Measurements from ENCODE around the gene AP1G2. TPM values are rescaled to one million over a fixed set of nuclear protein-coding genes. Genes with fewer than 3 reads are reported as not detected.
"Not testable (repeated sequence)": the region's sequence is repeated elsewhere in the genome, so short reads cannot be mapped to it uniquely, and the experiment has no call there.

AP1G2 gene
- total RNA-seq, 1 donor from 2014 or later = 271 TPM

GRCh38 chr14:23589606-23590005 lies 22.0 kb upstream of the AP1G2 start:
- Mint-ChIP-seq H3K4me3 (no peak overlapping the region), H3K27ac (no peak overlapping the region), H3K27me3 (ENCODE audit: low read depth) (peaks cover 20% of the 10 kb centered on the region), H3K36me3 (no peaks in the 10 kb centered on the region), H3K4me1 (peaks cover 14% of the 10 kb centered on the region), H3K9me3 (peaks cover 7% of the 10 kb centered on the region)
- no peak for DNase-seq (ENCODE audit: low spot score in 2 of 2, unreplicated experiment in 2 of 2)
- TF ChIP-seq, protein P1, sequence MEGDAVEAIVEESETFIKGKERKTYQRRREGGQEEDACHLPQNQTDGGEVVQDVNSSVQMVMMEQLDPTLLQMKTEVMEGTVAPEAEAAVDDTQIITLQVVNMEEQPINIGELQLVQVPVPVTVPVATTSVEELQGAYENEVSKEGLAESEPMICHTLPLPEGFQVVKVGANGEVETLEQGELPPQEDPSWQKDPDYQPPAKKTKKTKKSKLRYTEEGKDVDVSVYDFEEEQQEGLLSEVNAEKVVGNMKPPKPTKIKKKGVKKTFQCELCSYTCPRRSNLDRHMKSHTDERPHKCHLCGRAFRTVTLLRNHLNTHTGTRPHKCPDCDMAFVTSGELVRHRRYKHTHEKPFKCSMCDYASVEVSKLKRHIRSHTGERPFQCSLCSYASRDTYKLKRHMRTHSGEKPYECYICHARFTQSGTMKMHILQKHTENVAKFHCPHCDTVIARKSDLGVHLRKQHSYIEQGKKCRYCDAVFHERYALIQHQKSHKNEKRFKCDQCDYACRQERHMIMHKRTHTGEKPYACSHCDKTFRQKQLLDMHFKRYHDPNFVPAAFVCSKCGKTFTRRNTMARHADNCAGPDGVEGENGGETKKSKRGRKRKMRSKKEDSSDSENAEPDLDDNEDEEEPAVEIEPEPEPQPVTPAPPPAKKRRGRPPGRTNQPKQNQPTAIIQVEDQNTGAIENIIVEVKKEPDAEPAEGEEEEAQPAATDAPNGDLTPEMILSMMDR (IDR thresholded peaks at IDR 0.05; ENCODE audit: unreplicated experiment) = no peak

GRCh38 chr14:23588884-23589598 lies 21.4 kb upstream of the AP1G2 start:
- no peaks in the 10 kb centered on the region for H3K36me3 Mint-ChIP-seq
- H3K4me1 Mint-ChIP-seq = peaks cover 14% of the 10 kb centered on the region
- peak overlapping the region; percentile 88 for H3K27ac Mint-ChIP-seq
- TF ChIP-seq, protein P1 (IDR thresholded peaks at IDR 0.05; ENCODE audit: unreplicated experiment) = peak; percentile 78
- peaks cover 7% of the 10 kb centered on the region for H3K9me3 Mint-ChIP-seq
- H3K4me3 Mint-ChIP-seq = no peak overlapping the region
- peaks cover 22% of the 10 kb centered on the region for H3K27me3 Mint-ChIP-seq (ENCODE audit: low read depth)
- DNase-seq (ENCODE audit: low spot score in 2 of 2, unreplicated experiment in 2 of 2) = peak; percentile 91 to 94

DNA sequence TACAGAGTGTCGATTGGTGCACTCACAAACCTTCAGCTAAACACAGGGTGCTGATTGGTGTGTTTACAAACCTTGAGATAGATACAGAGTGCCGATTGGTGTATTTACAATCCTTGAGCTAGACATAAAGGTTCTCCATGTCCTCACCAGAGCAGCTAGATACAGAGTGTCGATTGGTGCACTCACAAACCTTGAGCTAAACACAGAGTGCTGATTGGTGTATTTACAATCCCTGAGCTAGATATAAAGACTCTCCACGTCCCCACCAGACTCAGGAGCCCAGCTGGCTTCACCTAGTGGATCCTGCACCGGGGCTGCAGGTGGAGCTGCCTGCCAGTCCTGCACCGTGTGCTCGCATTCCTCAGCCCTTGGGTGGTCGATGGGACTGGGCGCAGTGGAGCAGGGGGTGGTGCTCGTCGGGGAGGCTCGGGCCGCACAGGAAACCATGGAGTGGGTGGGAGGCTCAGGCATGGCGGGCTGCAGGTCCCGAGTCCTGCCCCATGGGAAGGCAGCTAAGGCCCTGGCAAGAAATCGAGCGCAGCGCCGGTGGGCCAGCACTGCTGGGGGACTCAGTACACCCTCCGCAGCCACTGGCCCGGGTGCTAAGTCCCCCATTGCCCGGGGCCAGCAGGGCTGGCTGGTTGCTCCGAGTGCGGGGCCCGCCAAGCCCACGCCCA lies 17.1 kb upstream of the AP1G2 start:
- H3K36me3 Mint-ChIP-seq; H3K4me3 Mint-ChIP-seq; H3K9me3 Mint-ChIP-seq; DNase-seq (ENCODE audit: low spot score in 2 of 2, unreplicated experiment in 2 of 2); H3K27ac Mint-ChIP-seq: not testable (repeated sequence)
- Mint-ChIP-seq H3K27me3 (ENCODE audit: low read depth) (peaks cover 49% of the 10 kb centered on the region), H3K4me1 (peaks cover 13% of the 10 kb centered on the region)

GRCh38 chr14:23583761-23584526 lies 16.4 kb upstream of the AP1G2 start:
- not testable (repeated sequence) for H3K9me3 Mint-ChIP-seq; DNase-seq (ENCODE audit: low spot score in 2 of 2, unreplicated experiment in 2 of 2); H3K27ac Mint-ChIP-seq; H3K4me1 Mint-ChIP-seq; H3K4me3 Mint-ChIP-seq; H3K36me3 Mint-ChIP-seq
- H3K27me3 Mint-ChIP-seq (ENCODE audit: low read depth) = peaks cover 56% of the 10 kb centered on the region

- Mint-ChIP-seq H3K4me1 (peaks cover 9% of the 10 kb centered on the region), H3K36me3 (no peaks in the 10 kb centered on the region), H3K27ac (no peak overlapping the region), H3K27me3 (ENCODE audit: low read depth) (peaks cover 64% of the 10 kb centered on the region), H3K4me3 (no peak overlapping the region), H3K9me3 (no peaks in the 10 kb centered on the region)
- DNase-seq (ENCODE audit: low spot score in 2 of 2, unreplicated experiment in 2 of 2) = no peak
- TF ChIP-seq, protein P1 (IDR thresholded peaks at IDR 0.05; ENCODE audit: unreplicated experiment) = no peak
These were observed 15.5 kb upstream of the AP1G2 start for GRCh38 chr14:23582906-23583760.

DNA sequence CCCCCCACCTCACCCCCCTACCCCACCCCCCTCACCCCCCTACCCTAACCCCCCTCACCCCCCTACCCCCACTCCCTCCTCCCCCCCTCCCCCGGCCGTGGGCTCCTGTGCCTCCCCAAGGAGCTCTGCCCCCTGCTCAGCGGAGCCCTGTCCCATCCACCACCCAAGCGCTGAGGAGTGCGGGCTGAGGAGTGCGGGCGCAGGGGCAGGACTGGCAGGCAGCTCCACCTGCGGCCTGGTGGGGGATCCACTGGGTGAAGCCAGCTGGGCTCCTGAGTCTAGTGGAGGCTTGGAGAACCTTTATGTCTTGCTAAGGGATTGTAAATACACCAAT lies 13.3 kb upstream of the AP1G2 start:
- DNase-seq (ENCODE audit: low spot score in 2 of 2, unreplicated experiment in 2 of 2) = no peak
- Mint-ChIP-seq H3K27ac (no peak overlapping the region), H3K36me3 (no peaks in the 10 kb centered on the region), H3K27me3 (ENCODE audit: low read depth) (peaks cover 73% of the 10 kb centered on the region), H3K9me3 (no peaks in the 10 kb centered on the region), H3K4me3 (no peak overlapping the region), H3K4me1 (peaks cover 16% of the 10 kb centered on the region)
- TF ChIP-seq, protein P1 (IDR thresholded peaks at IDR 0.05; ENCODE audit: unreplicated experiment) = no peak

Data from mesothelial cell of epicardium (in vitro differentiated cells).